Endothelial cell of umbilical vein (primary cell): ENCODE data around the gene HSPB8. TPM values are rescaled to one million over a fixed set of nuclear protein-coding genes. Genes with fewer than 3 reads are reported as not detected.

Experiments
- BruUV-seq: library from RNA; stranded (reverse); fragments of 400-500 nt; replicated peaks from 2 replicates; lab custom pipeline; 2021; lab: Mats Ljungman, UMichigan
- CTCF ChIA-PET: fragments of 300-600, 350-600 bp; sonication (Branson Sonifier 250); formaldehyde crosslinking; loops from one replicate; lab custom pipeline; 2021; ENCODE audit warnings: antibody characterized with exemption, inconsistent platforms; lab: Charles Lee
- POLR2A ChIA-PET: fragments of 300-600, 350-600 bp; sonication (Branson Sonifier 250); formaldehyde crosslinking; loops from one replicate; lab custom pipeline; 2021; ENCODE audit warnings: antibody characterized with exemption, inconsistent platforms; lab: Charles Lee
- DNase-seq: peaks from one replicate; pipeline ENCODE4 v3.0.0-alpha.2; 2011; ENCODE audit warnings: low read depth, low spot score
- FAIRE-seq: peaks from 2 replicates; lab custom pipeline; 2011; peaks lifted over from hg19 to GRCh38; lab: Jason Lieb, UNC
- H2AFZ ChIP-seq: 2 replicates; pipeline ENCODE4 v1.6.0; 2012; ENCODE audit warnings: low read depth, low read length, control low read depth, inconsistent platforms
- H3K27ac ChIP-seq: 2 replicates; pipeline ENCODE4 v1.5.1; 2011; ENCODE audit warnings: low read depth, mild to moderate bottlenecking, control low read depth, low read length, moderate library complexity; ENCODE audit not compliant: insufficient read depth
- H3K27me3 ChIP-seq, 2 experiments: 2 replicates each; pipeline versions ENCODE4 v1.6.0 to v1.6.1; 2011; ENCODE audit warnings: low read length in 2 of 2, mixed read lengths in 1 of 2; ENCODE audit not compliant: control insufficient read depth in 2 of 2, insufficient read depth in 2 of 2
- H3K36me3 ChIP-seq, 2 experiments: 2 replicates in 1 of 2; 3 replicates in 1 of 2; pipeline ENCODE4 v1.5.1; 2011; ENCODE audit warnings: low read length in 2 of 2, mild to moderate bottlenecking in 1 of 2, moderate library complexity in 1 of 2; ENCODE audit not compliant: control insufficient read depth in 2 of 2, insufficient read depth in 2 of 2; ENCODE audit errors: extremely low read depth in 1 of 2
- H3K4me1 ChIP-seq: 3 replicates; pipeline ENCODE4 v1.5.1; 2011; ENCODE audit warnings: mild to moderate bottlenecking, low read length; ENCODE audit not compliant: control insufficient read depth, insufficient read depth; ENCODE audit errors: extremely low read depth
- H3K4me2 ChIP-seq: 2 replicates; pipeline ENCODE4 v1.6.1; 2011; ENCODE audit warnings: low read length, control low read depth, mixed read lengths; ENCODE audit not compliant: insufficient read depth
- H3K4me3 ChIP-seq, 3 experiments: fragments of 200-600 bp in 1 of 3; sonication (generic), shearing (Covaris generic) in 1 of 3; replicated peaks in 1 of 3; 2 replicates each; pipeline ENCODE4 v1.5.1; 2011 to 2016; ENCODE audit warnings: control low read depth in 3 of 3, low read length in 3 of 3, mild to moderate bottlenecking in 2 of 3, inconsistent platforms in 1 of 3, low read depth in 1 of 3, moderate library complexity in 1 of 3; ENCODE audit not compliant: insufficient read depth in 1 of 3
- H3K79me2 ChIP-seq: 2 replicates; pipeline ENCODE4 v1.6.0; 2012; ENCODE audit warnings: low read length, inconsistent platforms; ENCODE audit not compliant: control insufficient read depth, insufficient read depth
- H3K9ac ChIP-seq: replicated peaks from 2 replicates; pipeline ENCODE3; 2011; ENCODE audit warnings: low read length, control low read depth; ENCODE audit not compliant: insufficient read depth; ENCODE audit errors: extremely low read depth
- H3K9me1 ChIP-seq: replicated peaks from 3 replicates; pipeline ENCODE4 v1.6.0; 2011; ENCODE audit warnings: mild to moderate bottlenecking, low read length; ENCODE audit not compliant: control insufficient read depth, insufficient read depth; ENCODE audit errors: extremely low read depth
- H3K9me3 ChIP-seq: replicated peaks from 2 replicates; pipeline ENCODE4 v1.5.1; 2012; ENCODE audit warnings: low read length, inconsistent platforms; ENCODE audit not compliant: control insufficient read depth, insufficient read depth
- H4K20me1 ChIP-seq: replicated peaks from 2 replicates; pipeline ENCODE3; 2011; ENCODE audit warnings: mild to moderate bottlenecking, low read length; ENCODE audit not compliant: control insufficient read depth, insufficient read depth; ENCODE audit errors: extremely low read depth
- EZH2 ChIP-seq: IDR thresholded peaks from 2 replicates; pipeline ENCODE4 v1.6.1; 2012; ENCODE audit warnings: borderline replicate concordance, low read depth, mild to moderate bottlenecking, moderate library complexity, low read length, inconsistent platforms; ENCODE audit not compliant: severe bottlenecking
- FOS ChIP-seq: IDR thresholded peaks from 2 replicates; pipeline ENCODE4 v1.6.1; 2011; ENCODE audit warnings: mild to moderate bottlenecking, low read length, moderate library complexity, borderline replicate concordance; ENCODE audit not compliant: insufficient read depth
- GATA2 ChIP-seq: IDR thresholded peaks from 2 replicates; pipeline ENCODE4 v1.7.0; 2011; ENCODE audit warnings: low read depth, mild to moderate bottlenecking, moderate library complexity, mixed read lengths, low read length; ENCODE audit not compliant: insufficient read length, insufficient read depth
- JUN ChIP-seq: IDR thresholded peaks from 2 replicates; pipeline ENCODE4 v1.6.1; 2011; ENCODE audit warnings: borderline replicate concordance, low read depth; ENCODE audit not compliant: insufficient read length, insufficient read depth
- MYC ChIP-seq: IDR thresholded peaks from one replicate; pipeline ENCODE4 v1.6.1; 2011; ENCODE audit warnings: mild to moderate bottlenecking, low read depth, low read length
- POLR2A ChIP-seq: IDR thresholded peaks from 2 replicates; pipeline ENCODE4 v1.6.1; 2012; ENCODE audit warnings: low read depth, mild to moderate bottlenecking, control low read depth, low read length
- POLR2AphosphoS5 ChIP-seq: IDR thresholded peaks from 2 replicates; pipeline ENCODE4 v1.6.1; 2012; ENCODE audit warnings: low read depth, mild to moderate bottlenecking, control low read depth, low read length, moderate library complexity; ENCODE audit not compliant: insufficient read depth
- dilution Hi-C: fragments of 300-500 bp; cut with MboI; formaldehyde crosslinking; loops from one replicate; pipeline ENCODE4 v1.15.0; 2019; ENCODE audit warnings: low sequenced_read_pairs; ENCODE audit not compliant: extremely low pct_ligation_motif_present
- intact Hi-C: fragments of 100-400 bp; cut with micrococcal nuclease; formaldehyde crosslinking; loops from one replicate; pipeline ENCODE4 v1.10.0; 2022
- polyA plus RNA-seq, 4 experiments: library from polyadenylated mRNA; depleted of rRNA in 3 of 4; stranded (reverse) in 3 of 4; unstranded in 1 of 4; fragments of >200 nt; gene quantifications; 2 replicates each; pipeline versions ENCODE4 v1.2.1 to v1.2.3, GENCODE V29; 2011 to 2012; ENCODE audit warnings: missing spikeins in 1 of 4
- total RNA-seq: library from RNA; stranded (reverse); gene quantifications from 2 replicates; pipeline ENCODE4 v1.2.3, GENCODE V29; 2021
- TF ChIP-seq, protein P1 (sequence below): IDR thresholded peaks from 2 replicates; pipeline ENCODE4 v1.6.1; 2011; ENCODE audit not compliant: insufficient read depth, insufficient read length
- TF ChIP-seq, protein P2 (sequence below), 2 donors: IDR thresholded peaks; 1 replicate in 1 of 2; 2 replicates in 1 of 2; pipeline ENCODE4 v1.5.1; 2011; ENCODE audit warnings: low read length in 2 of 2, mild to moderate bottlenecking in 2 of 2, moderate library complexity in 2 of 2, control low read depth in 1 of 2, inconsistent platforms in 1 of 2, low read depth in 1 of 2; ENCODE audit not compliant: insufficient read depth in 1 of 2; ENCODE audit errors: extremely low read depth in 1 of 2

Gene HSPB8
- total and polyA plus RNA-seq, 2 donors (not counting 3 experiments of a cell fraction or from before 2014, with no cell fraction given): 10.8 to 14.7 TPM

DNA sequence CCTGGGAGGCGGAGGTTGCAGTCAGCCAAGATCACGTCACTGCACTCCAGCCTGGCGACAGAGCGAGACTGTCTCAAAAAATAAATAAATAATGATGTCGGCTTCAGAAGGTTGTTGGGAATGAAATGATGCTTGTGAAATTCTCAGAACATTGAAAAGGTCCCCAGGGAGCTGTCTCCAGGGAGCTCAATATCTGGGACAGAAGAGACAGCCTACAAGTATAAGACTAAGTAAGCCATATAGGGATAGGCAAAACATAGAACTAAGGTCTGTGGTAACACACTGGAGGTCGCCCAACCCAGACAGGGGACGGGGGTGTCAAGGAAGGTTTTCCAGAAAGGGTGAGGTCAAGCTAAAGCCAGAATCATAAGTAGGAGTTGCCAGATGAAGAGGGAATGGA, 29.5 kb upstream of the HSPB8 start:
- Histone ChIP-seq H3K27ac (no peak overlapping the region), H3K4me3 (no peak overlapping the region), H3K9me3 (no peaks in the 10 kb centered on the region), H3K79me2 (no peaks in the 10 kb centered on the region), H3K9ac (no peak overlapping the region), H4K20me1 (no peaks in the 10 kb centered on the region), H2AFZ (no peak overlapping the region), H3K4me2 (no peak overlapping the region), H3K27me3 (no peaks in the 10 kb centered on the region), H3K4me1 (no peaks in the 10 kb centered on the region), H3K36me3 (no peaks in the 10 kb centered on the region), H3K9me1 (no peaks in the 10 kb centered on the region)
- dilution Hi-C loops: no loop called here
- no peak for DNase-seq
- CTCF ChIA-PET: no interaction called here
- no TSS peak for BruUV-seq
- no peak for FAIRE-seq
- intact Hi-C loops: no loop called here
- POLR2A ChIA-PET: no interaction called here
- TF ChIP-seq POLR2A: no peak
- TF ChIP-seq, protein P1, sequence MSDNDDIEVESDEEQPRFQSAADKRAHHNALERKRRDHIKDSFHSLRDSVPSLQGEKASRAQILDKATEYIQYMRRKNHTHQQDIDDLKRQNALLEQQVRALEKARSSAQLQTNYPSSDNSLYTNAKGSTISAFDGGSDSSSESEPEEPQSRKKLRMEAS: no peak
- TF ChIP-seq MYC: no peak
- TF ChIP-seq GATA2: no peak
- no peak for TF ChIP-seq JUN
- TF ChIP-seq EZH2: no peak
- TF ChIP-seq, protein P2, sequence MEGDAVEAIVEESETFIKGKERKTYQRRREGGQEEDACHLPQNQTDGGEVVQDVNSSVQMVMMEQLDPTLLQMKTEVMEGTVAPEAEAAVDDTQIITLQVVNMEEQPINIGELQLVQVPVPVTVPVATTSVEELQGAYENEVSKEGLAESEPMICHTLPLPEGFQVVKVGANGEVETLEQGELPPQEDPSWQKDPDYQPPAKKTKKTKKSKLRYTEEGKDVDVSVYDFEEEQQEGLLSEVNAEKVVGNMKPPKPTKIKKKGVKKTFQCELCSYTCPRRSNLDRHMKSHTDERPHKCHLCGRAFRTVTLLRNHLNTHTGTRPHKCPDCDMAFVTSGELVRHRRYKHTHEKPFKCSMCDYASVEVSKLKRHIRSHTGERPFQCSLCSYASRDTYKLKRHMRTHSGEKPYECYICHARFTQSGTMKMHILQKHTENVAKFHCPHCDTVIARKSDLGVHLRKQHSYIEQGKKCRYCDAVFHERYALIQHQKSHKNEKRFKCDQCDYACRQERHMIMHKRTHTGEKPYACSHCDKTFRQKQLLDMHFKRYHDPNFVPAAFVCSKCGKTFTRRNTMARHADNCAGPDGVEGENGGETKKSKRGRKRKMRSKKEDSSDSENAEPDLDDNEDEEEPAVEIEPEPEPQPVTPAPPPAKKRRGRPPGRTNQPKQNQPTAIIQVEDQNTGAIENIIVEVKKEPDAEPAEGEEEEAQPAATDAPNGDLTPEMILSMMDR (IDR thresholded peaks at IDR 0.05; ENCODE audit: extremely low read depth in 1 of 2, insufficient read depth in 1 of 2, low read depth in 1 of 2, low read length in 2 of 2): no peak
- no peak for TF ChIP-seq POLR2AphosphoS5
- no peak for TF ChIP-seq FOS
